MM.1S (cell line): ENCODE measurements around the gene A1BG.

ENCODE experiments used
- CTCF ChIP-seq: fragments of 300-600 bp; sonication (generic); IDR thresholded peaks from 2 replicates; pipeline ENCODE4 v1.5.1; 2016; ENCODE audit warnings: antibody characterized with exemption, low read length, mixed read lengths
- EZH2 ChIP-seq: fragments of 300-600 bp; sonication (generic); optimal IDR thresholded peaks from 2 replicates; pipeline ENCODE3; 2017; ENCODE audit warnings: low read depth, mild to moderate bottlenecking, antibody characterized with exemption, low read length, mixed read lengths
- EZH2phosphoT487 ChIP-seq: fragments of 300-600 bp; sonication (generic); IDR thresholded peaks from 2 replicates; pipeline ENCODE4 v1.6.1; 2018; ENCODE audit warnings: antibody characterized with exemption, low read length

- TF ChIP-seq EZH2 = no peak
- no peak for TF ChIP-seq CTCF
- TF ChIP-seq EZH2phosphoT487 = no peak
Measured at GRCh38 chr19:58394821-58395219, 41.5 kb upstream of the A1BG start.
